Ureter (tissue), 1 donor: ENCODE results near the gene RNU6-9. TPM values are rescaled to one million over a fixed set of nuclear protein-coding genes. Genes with fewer than 3 reads are reported as not detected.

Experiments
- DNase-seq: peaks from one replicate; pipeline ENCODE4 v3.0.0-alpha.2; 2020; ENCODE audit warnings: low spot score
- total RNA-seq: library from RNA; stranded (reverse); gene quantifications from one replicate; pipeline ENCODE4 v1.2.4, GENCODE V29; 2023
- donor health status: DM: yes; HTN: yes; CAD: no.

The RNU6-9 gene
- total RNA-seq, 1 donor from 2014 or later, result not detected

- no peak for DNase-seq
Observed at GRCh38 chr19:934197-934840, 41.0 kb downstream of the RNU6-9 start.

DNA sequence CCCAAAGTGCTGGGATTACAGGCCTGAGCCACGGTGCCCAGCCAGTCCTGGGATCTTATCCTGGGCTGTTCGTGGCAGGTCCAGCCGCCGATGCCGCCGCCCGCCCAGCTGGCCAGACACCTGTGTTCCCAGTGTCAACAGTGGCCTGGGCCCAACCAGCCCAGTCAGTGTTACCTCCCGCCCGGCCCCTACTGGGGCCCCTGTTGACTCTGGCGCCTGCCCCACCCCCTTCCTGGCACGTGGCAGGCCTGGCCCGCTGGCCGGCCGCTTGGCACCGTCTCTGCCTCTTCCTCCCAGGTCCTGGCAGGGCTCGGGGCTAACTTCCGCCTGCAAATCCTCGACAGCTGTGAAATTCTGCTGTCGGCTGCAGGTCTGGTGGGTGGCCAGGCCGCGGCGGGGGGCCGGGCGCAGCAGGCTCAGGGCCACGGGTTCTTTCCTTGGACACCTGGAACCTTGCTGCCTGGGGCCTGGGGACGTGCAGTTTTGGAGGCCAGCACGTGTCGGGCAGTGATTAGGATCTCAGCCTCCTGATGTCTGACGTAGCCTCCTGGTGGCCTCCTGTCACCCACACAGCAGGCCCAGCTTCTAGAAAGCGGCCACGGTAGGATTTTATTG, 41.7 kb downstream of the RNU6-9 start:
- DNase-seq, result peak; percentile 90

DNA sequence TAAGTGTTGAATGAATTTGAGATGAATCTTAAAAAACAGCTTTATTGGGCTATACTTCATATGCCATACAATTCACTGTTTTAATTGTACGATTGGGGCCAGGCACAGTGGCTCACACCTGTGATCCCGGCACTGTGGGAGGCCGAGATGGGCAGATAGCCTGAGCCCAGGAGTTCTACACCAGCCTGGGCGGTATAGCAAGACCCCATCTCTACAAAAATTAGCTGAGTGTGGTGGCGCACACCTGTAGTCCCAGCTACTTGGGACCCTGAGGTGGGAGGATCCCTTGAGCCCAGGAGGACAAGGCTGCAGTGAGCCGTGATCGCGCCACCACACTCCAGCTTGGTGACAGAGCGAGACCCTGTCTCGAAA, 42.9 kb downstream of the RNU6-9 start:
- no peak for DNase-seq

- no peak for DNase-seq
Observed at GRCh38 chr19:937259-937694, 44.0 kb downstream of the RNU6-9 start.

DNA sequence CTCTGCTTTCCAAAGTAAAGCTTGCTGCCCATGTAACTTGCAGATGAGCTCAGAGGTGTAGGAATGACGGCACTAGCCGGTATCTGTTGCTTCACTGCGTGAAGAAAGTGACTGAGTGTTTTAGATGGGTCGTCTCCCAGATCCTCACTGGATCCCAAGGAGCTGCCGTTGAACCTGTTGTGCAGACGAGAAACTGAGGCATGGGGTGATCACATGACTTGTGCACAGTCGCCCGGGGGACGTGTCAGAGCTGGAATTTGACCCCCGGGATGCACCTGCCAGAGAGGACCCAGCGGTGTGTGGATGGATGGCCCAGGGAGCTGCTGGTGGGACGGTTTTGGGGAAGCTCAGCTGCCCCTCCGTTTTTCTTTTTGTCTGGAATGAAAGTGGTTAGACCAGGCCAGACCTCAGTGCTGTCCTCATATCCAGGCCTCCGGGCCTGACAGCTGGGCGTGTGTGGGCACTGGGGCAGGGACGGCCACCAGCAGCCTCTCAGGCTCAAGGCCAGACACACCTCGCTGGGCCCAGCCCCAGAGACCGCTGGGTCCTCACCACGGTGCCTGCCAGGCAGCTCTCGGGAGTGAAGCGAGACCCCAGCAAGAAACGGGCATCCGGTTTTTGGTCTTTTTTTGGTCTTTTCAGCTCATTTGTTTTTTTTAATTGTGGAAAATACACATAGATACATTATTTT, 45.1 kb downstream of the RNU6-9 start:
- DNase-seq, result no peak

DNA sequence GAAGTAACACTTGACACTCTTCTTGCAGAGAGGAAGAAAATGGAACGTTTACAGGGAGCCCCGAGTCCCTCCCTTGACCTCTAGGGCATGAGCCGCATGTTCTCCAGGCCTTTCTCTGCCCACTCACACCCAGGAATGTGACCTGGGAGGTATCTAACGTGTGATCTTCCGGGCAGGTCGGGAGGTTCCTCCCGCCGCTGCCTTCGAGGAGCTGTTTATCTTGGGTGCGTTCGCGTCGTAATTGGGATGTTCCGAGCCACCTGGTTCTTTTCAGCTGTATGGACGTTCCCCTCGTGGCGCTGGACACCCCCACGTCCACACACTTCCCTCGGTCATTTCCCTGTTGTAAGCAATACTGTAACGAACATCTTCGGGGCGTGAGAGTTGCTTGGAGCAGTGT, 46.2 kb downstream of the RNU6-9 start:
- DNase-seq, result no peak

DNA sequence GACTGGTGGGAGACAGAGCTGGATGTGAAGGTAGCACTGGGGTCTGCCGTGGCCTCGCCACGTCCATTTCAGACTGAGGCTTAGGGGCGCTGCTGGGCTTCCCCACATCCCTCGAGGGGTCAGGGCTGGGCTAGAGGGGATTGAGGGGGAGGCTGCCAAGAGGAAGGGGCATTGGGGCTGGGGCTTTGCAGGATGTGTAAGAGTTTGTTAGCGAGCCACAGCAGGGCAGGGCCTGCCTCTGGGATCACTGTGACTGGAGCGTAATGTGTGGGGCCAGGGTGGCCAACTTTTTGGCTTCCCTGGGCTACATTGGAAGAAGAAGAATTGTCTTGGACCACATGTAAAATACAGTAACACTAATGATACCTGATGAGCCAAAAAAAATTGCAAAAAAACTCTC, 46.6 kb downstream of the RNU6-9 start:
- no peak for DNase-seq

- peak; percentile 83 for DNase-seq
Observed at GRCh38 chr19:940591-941291, 47.5 kb downstream of the RNU6-9 start.

GRCh38 chr19:941292-942132, 48.2 kb downstream of the RNU6-9 start:
- DNase-seq, result no peak

- no peak for DNase-seq
Observed at GRCh38 chr19:942133-942645, 48.9 kb downstream of the RNU6-9 start.

Other genes with a start within 250 kb of the RNU6-9 start
- 54.5 TPM for gene RNF126, start 230.3 kb upstream of the RNU6-9 start, total RNA-seq
- gene FSTL3, start 217.1 kb upstream of the RNU6-9 start, total RNA-seq, result 29.8 TPM
- gene PRSS57, start 198.0 kb upstream of the RNU6-9 start, total RNA-seq, result not detected
- gene PALM, start 184.5 kb upstream of the RNU6-9 start, total RNA-seq, result 26.0 TPM
- 2.4 TPM for gene MISP, start 142.4 kb upstream of the RNU6-9 start, total RNA-seq
- 374 TPM for gene PTBP1, start 96.0 kb upstream of the RNU6-9 start, total RNA-seq
- gene PLPPR3, start 71.5 kb upstream of the RNU6-9 start, total RNA-seq, result not detected
- not detected for gene AZU1, start 65.6 kb upstream of the RNU6-9 start, total RNA-seq
- not detected for gene PRTN3, start 52.5 kb upstream of the RNU6-9 start, total RNA-seq
- 0.81 TPM for gene ELANE, start 41.2 kb upstream of the RNU6-9 start, total RNA-seq
- 139 TPM for gene CFD, start 33.8 kb upstream of the RNU6-9 start, total RNA-seq
- gene MED16, start 297 bp upstream of the RNU6-9 start, total RNA-seq, result 63.7 TPM
- 69.5 TPM for gene R3HDM4, start 19.7 kb downstream of the RNU6-9 start, total RNA-seq
- not detected for gene KISS1R, start 23.8 kb downstream of the RNU6-9 start, total RNA-seq
- 8.4 TPM for gene ARID3A, start 32.6 kb downstream of the RNU6-9 start, total RNA-seq
- 36.6 TPM for gene WDR18, start 90.9 kb downstream of the RNU6-9 start, total RNA-seq
- not detected for gene GRIN3B, start 106.9 kb downstream of the RNU6-9 start, total RNA-seq
- 210 TPM for gene TMEM259, start 127.6 kb downstream of the RNU6-9 start, total RNA-seq
- gene RNU6-2, start 128.0 kb downstream of the RNU6-9 start, total RNA-seq, result not detected
- 223 TPM for gene CNN2, start 133.1 kb downstream of the RNU6-9 start, total RNA-seq
- 21.4 TPM for gene ABCA7, start 146.6 kb downstream of the RNU6-9 start, total RNA-seq
- 20.7 TPM for gene ARHGAP45, start 173.7 kb downstream of the RNU6-9 start, total RNA-seq
- 138 TPM for gene POLR2E, start 201.9 kb downstream of the RNU6-9 start, total RNA-seq
- 213 TPM for gene GPX4, start 210.5 kb downstream of the RNU6-9 start, total RNA-seq